Skin epidermis (tissue), 12 donors: ENCODE measurements around the gene SPTBN5.

Source experiments
- H3K27ac ChIP-seq, 21 experiments: fragments of 200-600 bp; sonication (generic) in 11 of 21; one replicate each; pipeline ENCODE4 v1.5.0; 2020; ENCODE audit warnings: mild to moderate bottlenecking in 3 of 21, inconsistent platforms in 2 of 21, moderate library complexity in 2 of 21
- H3K4me3 ChIP-seq, 7 experiments: fragments of 200-600 bp; sonication (generic) in 2 of 7; one replicate each; pipeline ENCODE4 v1.5.0; 2020; ENCODE audit warnings: inconsistent platforms in 2 of 7, mild to moderate bottlenecking in 2 of 7, moderate library complexity in 1 of 7

Gene SPTBN5

DNA sequence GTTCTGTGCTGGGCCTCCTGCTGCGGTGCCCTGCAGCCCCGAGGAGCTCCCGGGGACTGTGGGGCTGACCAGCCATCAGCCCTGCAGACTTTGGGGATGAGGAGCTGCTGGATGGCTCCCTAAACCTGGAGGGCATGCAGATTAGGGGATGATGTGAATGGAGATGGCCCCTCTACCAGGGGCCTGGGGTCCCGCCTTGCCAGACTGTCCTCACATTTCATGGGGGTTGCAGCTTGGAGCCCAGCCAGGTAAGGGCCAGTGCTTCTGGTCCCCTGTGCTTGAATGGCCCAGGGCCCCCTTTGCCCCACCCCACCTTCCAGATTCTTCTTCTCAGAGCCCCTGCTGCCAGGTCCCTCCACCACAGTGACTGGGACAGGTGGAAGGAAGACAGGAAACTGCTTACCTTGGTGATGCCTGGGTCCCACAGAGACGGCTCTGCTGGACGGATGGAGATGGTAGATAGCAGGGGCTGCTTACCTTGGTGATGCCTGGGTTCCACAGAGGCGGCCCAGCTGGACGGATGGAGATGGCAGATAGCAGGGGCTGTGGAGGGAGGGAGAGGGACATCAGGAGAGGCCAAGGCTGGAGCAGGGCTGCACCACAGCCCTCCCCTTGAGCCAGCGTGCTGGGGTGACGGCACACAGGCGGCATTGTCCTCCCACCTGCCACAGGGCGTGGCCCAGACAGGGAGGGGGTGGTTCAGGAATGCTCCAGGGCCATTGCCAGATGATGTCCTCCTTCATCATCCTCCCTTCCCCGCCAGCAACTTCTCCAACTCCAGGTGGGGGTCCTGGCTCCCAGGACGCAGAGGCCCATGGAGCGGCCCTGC is at the start of gene SPTBN5:
Gene SPTBN5, minus strand, starts transcription at position 632 of the 829 bp plus-strand sequence. Its CDS starts 556 bp downstream, at position 76.
- H3K27ac ChIP-seq, result peak within 1 kb of the TSS in 20 of 21 experiments; percentile 30 to 91 (median 74)
- H3K4me3 ChIP-seq, result peak within 1 kb of the TSS in 1 of 7 experiments; percentile 2

DNA sequence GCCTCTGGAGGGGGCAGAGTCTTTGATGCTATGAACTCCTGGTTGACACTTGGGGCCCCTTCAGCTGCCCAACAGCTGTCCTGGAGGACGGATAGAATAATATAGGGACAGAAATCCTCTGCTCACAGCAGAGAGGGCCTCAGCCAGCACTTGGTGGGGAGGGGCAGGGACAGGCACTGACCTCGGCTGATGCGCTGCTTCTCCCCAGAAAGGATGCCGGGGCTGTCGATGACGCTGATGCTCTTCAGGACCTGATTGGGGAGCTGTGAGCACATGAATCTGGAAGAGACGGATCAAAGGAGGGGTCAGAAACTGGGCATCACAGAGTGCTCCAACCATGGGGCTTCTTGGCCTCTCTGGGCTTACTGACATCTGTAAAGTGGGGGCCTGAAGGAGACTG is 49.0 kb upstream of the SPTBN5 start:
- Histone ChIP-seq H3K27ac (peak overlapping the region in 6 of 21 experiments; percentile 5 to 78 (median 25)), H3K4me3 (no peak overlapping the region)

DNA sequence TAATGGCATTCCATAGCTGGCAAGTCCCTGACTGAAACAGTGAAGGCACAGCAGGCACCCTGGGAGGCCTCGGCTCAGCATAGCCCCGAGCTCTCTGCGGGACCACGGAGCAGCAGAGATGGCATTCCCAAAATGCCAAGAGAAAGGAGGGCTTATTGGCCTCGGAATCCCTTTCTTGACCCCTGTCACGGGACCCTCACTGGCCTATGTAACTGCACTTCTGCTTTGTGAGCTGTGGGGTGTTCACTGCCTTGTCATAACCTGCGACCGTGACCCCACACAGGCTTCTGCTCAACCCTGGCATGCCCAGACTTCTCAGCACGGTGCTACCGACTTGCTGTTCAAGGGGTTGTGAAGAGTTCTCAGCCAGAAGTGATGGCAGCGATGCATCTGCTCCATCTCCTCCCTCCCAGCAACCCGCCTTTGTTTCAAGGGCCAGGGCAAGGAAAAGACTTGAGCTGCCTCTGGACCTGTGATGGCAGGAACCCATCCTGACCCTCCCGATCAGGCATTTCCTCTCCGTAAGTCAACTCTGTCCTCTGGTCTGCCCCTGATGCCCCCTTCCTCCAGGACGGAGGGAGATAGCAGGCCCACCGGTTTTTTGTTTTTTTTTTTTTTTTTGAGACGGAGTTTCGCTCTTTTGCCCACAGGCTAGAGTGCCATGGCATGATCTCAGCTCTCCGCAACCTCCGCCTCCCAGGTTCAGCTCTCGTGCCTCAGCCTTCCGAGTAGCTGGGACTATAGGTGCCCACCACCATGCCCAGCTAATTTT is 48.0 kb upstream of the SPTBN5 start:
- Histone ChIP-seq H3K4me3 (no peak overlapping the region), H3K27ac (peak overlapping the region in 3 of 21 experiments; percentile 41 to 72 (median 44))

DNA sequence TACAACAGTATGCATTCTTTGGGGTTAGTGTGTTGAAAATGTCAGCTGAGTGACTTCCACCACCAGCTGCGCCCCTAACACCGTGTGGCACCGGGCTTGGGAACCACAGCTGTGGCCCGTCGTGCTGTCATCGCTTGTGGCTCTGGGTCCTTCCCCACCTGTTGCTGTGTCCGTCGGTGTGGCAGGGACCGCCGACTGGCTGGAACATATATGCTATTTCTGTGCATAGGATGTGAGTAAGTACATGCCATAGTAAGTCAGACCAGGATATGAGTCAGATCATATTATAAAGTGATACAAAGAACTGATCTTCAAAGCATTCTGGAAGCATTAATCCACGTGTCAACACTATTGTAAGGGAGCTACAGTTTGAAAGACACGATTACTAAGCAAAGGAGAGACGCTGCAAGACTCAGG is 46.6 kb upstream of the SPTBN5 start:
- H3K27ac ChIP-seq, result peak overlapping the region in 12 of 21 experiments; percentile 2 to 47 (median 30)
- H3K4me3 ChIP-seq, result no peak overlapping the region

DNA sequence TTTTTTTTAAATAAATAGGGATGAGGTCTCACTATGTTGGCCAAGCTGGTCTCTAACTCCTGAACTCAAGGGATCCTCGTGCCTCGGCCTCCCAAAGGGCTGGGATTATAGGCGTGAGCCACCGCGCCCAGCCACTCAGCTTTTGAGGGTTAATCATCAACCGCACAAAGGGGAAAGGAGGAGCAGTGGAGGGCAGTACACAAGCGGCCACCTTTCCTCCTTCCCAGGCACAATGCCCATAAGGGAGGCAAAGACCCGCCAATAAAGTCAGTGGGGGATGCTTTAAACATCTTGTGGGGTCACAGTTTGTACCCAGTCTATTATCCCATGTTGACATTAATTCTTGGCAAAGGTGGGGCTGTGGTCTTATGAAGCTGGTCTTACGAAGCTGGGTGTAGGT is 46.1 kb upstream of the SPTBN5 start:
- Histone ChIP-seq H3K4me3 (no peak overlapping the region), H3K27ac (peak overlapping the region in 11 of 21 experiments; percentile 2 to 44 (median 20))

DNA sequence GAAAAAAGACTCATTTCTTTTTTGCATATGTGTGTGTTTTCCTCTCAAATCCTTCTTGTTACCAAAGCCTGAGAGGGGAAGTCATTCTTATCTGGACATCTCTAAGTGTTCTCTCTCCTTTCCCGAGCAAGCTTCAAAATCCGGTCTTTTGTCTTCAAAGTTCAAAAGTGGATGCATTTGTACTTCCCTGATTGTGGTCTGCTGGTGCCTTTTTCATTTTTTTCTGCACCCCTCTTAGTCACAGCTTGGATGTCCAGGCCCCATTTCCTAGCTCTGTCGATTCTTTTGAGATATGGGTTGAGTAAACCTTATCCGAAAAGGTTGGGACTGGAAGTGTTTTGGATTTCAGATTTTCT is 43.7 kb upstream of the SPTBN5 start:
- peak overlapping the region in 20 of 21 experiments; percentile 51 to 93 (median 76) for H3K27ac ChIP-seq

DNA sequence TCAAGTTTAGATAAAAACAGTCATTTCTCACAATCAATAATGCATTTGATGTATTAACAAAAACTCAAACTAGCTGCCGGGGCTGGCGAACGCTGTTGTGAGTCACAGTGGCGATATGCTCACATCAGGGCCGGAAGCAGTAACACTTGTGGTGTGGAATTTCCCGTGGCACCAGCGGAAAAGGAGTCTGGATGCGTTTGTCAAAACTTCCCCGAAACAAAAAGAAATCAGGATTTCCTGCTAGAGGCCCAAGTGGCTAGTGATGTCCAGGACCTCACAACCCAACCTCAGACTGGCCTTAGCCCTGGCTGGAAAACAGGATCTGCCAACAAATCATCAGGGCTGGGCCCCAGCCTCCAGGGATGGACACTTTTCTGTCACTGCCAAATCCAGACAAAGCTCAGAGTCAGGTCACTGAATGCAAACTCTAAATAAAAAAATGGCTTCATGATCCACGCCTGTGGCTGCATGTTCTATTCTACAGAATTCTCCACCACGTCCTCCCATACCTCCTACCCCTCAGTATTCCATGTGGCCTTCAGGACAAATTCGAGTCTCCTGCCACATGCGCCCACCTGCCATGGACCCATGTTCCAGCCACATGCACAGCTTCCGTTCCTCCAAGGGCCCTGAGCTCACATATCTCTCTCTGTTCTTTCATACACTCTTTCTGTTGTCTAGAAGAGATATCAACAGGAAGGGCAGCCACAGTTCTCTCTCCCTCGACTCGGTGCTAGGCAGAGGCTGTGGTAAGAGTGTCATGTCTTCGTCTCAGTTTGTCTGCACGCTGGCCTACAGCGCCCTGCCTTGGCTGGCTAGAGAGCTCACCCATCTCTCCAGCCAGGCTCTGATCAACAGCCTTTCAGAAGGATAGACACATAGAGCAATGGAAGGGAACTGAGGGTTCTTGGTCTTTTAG is 43.1 kb upstream of the SPTBN5 start:
- no peak overlapping the region for H3K4me3 ChIP-seq

More for the DNA sequence above, 43.7 kb upstream of the SPTBN5 start:
- no peak overlapping the region for H3K4me3 ChIP-seq

DNA sequence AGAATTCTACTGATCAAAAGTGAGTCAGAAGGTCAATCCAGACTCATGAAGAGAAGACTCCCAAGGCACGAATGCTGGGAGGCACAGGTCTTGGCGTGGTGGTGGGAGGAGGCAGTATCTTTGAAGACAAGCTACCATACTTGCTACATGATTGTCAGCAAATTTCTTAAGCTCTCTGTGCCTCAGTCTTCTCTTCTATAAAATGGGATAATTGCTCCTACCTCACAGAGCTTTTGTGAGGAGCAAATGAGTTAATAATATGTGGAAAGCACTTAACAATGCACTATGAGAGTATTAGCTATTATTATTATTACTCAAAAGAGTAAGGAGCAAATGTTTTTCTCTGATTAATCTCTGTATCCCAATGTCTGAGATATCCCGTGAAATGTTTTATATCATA is 42.3 kb upstream of the SPTBN5 start:
- Histone ChIP-seq H3K4me3 (no peak overlapping the region), H3K27ac (peak overlapping the region in 20 of 21 experiments; percentile 1 to 93 (median 80))

More for the DNA sequence above, 43.1 kb upstream of the SPTBN5 start:
- H3K27ac ChIP-seq, result peak overlapping the region; percentile 44 to 93 (median 76)

DNA sequence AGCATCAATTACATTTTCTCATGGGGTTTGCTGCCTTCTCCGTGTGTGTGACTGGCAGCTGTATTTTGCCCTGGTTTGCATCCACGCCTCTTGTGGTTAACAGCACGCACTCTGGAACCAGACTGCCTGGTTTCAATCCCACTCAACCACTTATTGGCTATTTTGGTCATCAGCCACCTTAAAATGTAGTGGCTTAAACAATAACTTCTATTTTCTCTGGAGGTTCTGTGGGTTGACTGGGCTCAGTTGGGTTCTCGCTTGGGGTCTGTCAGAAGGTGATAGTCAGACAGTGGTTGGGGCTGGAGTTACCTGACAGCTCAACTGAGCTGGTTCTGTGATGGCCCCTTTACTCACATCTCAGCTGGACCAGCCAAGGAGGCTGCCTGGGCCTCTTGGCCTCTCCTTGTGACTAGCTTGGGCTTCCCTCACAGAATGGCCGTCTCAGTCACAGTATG is 41.7 kb upstream of the SPTBN5 start:
- peak overlapping the region in 20 of 21 experiments; percentile 30 to 93 (median 80) for H3K27ac ChIP-seq

DNA sequence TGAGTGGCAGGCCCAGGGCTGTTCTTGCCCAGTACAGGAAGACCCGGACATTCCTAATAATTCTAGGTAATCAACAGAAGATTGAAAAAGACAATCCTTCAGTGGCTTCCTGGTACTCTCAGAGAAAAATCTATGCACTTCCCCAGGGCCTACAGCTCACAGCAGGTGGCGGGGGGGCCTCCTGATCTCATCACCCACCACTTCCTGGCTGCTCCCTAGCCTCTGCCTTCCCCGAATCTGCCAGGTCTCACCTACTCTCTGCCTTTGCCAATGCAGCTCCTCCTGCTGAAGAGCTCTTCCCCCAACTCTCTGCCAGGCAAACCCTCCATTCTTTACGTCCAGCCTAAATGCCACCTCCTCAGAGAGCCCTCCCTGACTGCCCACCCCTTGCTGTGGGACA is 41.0 kb upstream of the SPTBN5 start:
- Histone ChIP-seq H3K4me3 (no peak overlapping the region), H3K27ac (peak overlapping the region in 20 of 21 experiments; percentile 36 to 93 (median 80))

More for the DNA sequence above, 41.7 kb upstream of the SPTBN5 start:
- H3K4me3 ChIP-seq, result no peak overlapping the region

DNA sequence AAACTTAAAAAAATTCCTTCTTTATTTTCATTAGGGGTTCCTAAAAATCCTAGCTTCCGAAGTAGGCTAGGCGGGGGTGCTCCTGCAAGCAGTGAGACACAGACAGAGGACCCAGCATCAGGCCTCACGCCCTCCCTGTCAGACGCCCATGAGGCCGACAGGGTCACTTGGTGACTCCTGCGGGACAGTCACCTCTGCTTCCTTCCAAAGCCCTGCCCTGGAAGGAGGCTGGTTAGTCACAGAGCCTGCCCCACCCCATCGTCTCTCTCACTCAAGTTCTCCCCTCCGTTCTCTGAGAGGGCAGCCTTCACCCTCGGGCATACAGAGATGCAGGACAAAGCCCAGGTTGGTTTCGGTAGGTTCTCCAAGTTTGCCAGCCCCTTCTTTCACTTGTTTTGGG is 39.9 kb upstream of the SPTBN5 start:
- Histone ChIP-seq H3K27ac (peak overlapping the region in 19 of 21 experiments; percentile 36 to 93 (median 81)), H3K4me3 (no peak overlapping the region)

DNA sequence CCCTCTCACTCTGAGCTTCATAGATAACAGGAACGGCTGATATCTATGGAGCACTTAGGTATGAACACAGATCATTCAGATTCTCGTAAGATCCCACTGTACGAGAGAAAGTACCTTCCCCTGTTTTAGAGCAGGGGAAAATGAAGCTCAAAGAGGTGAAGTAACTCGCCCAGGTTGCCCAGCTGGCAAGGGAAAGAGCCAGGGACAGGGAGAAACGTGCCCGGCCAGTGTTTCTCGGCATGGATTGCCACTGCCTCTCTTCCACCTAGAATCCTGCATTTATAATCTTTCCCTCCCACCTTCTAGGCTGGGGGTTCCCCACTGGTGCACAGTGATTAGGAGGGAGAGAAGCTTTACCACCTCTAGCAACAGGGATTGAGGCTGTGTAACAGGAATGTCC is 39.5 kb upstream of the SPTBN5 start:
- Histone ChIP-seq H3K27ac (peak overlapping the region in 19 of 21 experiments; percentile 36 to 93 (median 81)), H3K4me3 (no peak overlapping the region)

DNA sequence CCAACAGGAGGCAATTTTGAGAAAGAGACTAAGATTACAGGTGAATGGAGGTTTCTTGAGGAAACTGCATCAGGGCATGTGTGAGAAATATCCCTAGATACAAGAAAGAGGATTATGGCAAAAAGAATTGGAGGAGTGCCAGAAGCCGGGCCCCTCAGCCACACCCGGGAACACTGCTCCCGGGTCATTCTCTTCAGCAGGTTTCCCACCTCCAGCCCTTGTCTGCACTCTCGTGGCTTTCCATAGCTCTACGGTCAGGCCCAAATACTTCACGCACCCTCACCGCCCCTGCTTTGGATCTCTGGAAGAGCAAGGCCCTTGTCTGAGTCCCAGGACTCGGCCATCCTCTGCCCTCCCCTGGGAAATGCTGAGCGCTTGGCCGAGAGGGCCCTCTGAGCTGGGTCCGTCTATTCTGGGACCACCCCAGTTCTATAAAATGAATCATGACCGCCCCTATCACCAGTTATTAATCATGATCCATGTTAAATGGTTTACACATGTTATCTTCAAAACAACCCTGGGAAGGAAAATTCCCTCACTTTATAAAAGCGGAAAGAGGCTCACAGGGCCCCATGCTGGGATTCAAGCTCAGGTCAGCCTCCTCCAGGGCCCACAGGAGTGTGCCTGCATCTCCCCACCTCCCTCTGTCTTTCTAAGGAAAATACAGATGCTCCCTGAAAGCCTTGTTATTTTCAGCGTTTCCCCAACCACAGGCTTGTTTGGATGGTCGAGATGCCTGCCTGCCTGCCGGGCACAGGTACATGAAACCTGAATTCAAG is 38.8 kb upstream of the SPTBN5 start:
- H3K4me3 ChIP-seq, result no peak overlapping the region
- H3K27ac ChIP-seq, result peak overlapping the region in 15 of 21 experiments; percentile 36 to 89 (median 81)

DNA sequence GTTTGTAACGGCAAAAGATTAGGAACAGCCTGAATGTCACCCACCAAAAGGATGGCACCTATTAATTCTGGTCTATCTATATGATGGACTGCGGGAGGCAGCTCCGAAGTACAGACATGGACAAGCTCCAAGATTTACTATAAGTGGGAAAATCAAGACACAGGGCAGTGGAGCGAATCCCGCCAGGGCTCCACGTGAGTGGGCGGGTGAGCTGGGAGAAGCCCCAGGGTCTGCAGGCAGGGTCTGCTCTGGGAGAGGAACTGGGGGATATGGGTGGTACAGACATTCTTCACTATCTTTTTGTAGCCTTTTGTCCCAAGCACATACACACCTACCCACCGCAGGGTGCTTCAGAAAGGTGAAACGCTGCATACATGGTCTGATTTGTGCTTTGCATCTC is 38.2 kb upstream of the SPTBN5 start:
- Histone ChIP-seq H3K4me3 (no peak overlapping the region), H3K27ac (peak overlapping the region in 4 of 21 experiments; percentile 31 to 88 (median 82))

DNA sequence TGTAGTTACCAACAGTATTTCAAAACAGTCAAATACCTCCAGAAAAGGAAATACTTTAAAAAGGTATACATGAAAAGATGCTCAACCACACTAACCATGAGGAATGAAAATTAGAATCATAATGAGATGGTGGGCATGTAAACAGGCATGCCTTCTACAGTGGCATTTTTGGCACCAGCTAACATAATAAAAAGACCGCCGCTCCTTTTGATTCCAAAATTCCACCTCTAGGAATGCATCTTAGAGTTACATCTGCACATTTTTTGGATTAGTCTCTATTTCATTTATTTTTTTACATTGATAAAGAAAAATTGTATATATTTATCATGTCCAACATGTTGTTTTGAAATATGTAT is 37.0 kb upstream of the SPTBN5 start:
- peak overlapping the region in 7 of 21 experiments; percentile 5 to 78 (median 23) for H3K27ac ChIP-seq
- H3K4me3 ChIP-seq, result no peak overlapping the region

DNA sequence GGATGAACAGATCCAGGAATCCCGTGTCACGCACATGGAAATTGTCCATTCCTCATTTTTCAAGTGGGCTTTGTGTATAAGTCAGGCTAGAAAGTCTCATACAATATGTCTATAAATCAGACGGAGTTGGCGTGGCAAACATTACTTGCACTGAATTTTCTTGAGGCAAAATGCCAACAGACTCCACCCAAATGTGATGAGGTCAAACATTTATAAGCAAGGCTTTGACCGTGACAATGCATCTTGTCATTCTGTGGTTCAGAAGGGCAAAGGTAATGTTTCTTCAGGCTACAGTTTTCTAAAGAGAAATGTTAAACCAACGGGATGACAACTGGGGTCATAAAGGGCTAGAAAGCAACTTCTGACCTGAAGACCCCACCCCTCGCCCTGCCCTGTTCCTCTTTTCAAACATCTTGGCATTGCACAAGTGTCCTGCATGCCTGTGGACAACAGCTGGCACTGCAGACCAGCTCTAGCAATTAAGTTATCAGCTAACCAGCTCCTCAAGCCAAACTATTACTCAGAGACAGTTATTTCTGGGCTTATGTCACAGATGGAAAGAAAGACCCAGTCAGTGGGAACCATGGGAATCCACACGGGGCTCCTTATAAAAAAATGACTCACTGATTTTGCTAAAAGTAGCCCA is 36.5 kb upstream of the SPTBN5 start:
- no peak overlapping the region for H3K4me3 ChIP-seq
- peak overlapping the region in 8 of 21 experiments; percentile 16 to 78 (median 62) for H3K27ac ChIP-seq

DNA sequence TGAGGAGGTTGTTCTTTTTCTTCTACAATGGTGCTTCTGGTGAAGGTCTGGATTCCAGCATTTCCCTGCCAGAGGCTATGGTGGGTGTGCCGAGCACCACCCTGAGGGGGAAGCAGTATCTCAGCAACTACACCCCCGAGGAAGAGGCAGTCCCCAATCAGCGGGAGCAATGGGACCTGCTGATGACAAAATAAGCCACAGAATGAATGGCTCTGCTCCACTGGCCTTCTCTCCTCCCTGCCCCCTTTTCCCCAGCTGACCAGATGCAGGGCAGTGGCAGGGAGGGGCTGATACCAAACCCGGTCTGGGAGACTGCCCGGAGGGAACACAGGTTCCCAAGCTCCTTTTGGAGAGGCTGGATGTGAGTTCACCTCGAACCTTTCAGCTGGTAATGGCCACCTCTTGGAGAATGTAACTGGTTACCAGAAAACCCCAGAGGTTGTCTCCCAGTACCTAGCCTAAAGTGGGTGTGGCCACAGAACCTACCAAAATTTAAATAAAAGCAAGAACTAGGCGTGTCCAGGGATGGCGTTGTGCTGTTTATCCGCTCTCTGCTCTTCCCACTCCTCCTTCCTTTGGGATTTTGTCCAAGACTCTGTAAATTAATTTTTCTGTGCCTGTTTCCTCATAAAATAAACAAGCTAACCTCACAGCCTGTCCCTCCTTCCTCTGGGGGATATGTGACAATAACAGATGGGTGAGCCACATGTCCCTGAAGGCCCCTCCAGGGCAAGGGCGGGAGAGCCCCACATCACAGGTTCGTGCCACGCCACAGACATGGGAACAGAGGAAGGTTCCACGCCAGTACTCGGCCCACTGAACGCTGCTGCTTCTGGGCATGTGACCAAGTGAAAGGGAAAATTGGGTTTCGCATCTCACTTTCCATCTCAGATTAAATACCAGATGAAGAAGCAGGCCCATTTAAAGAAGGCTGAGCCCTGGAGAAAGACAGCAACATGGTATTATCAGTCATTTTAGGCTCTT is 35.1 kb upstream of the SPTBN5 start:
- Histone ChIP-seq H3K4me3 (no peak overlapping the region), H3K27ac (peak overlapping the region in 18 of 21 experiments; percentile 4 to 78 (median 46))
